ENCODE data around the gene GRM5.

The GRM5 gene

DNA sequence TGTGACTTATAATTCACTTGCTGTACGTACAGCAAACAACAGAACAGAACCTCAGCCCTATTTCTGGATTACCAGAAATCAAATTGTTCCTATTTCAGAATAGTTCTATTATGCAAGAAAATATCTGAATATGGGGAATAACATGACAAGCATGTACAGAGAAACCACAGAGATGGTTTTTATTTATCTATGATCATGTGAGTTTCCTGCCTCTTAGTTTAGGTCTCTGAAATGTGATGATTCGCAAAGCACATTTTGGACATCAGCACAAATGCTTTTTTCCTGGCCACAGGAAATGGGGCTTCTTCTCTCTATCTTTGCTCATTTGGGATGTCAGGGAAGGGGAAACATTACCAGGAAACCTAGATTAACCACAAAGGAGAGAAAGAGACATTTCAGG is 461.5 kb downstream of the GRM5 start:
- DNase-seq: no peak

DNA sequence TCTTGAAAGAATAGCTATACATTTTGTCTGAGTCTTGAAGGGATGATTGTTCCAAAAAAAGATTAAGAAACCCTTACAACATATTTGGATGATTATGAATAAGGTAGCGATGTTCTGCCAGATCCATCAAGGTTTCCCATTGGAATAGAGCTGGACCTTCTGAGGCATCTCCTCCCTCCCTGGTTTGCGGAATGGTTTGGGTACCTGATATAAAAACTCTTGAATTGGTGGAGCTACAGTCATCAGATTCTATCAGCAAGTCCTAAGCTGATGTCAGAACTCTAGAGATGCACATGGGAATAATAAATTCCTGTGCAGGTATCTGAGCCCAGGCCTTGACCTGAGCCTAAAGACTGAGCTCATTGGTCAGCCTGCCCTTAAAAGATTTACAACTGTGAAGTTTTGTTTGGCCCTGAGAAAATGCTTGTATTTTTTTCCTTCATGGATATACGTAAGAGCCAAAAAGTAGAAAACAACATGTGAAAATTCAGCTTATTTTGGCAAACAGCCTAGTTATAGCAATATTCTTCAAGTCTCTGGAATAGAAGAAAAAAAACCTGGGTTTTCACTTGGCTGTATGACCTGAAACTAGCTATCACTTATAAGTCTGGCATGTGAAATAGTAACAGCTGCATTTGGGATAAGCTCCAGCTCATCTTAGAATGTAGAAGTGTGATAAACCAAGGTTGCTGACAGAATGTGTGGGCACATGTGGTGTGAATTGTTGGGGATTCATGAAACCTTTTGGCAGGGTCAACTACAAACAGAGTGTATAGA is 462.5 kb downstream of the GRM5 start:
- no peak for DNase-seq

DNA sequence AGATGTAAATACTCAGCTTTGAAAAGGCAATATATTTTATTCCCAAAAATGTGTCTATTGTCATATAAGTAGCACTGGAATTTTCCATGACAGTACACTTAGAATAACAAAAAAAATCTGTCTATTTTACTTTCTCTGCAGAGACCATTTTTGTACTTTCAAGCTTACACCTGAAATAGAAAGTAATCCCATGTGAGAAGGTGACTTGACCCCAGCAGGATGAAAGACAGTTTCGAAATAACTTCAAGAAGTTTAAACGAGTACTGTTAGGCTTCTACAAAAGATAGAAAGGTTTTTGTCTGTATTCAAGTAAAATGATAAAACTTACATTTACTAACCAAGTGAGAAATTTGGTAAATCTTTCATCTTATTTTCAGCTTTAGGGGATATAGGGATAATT is 468.4 kb downstream of the GRM5 start:
- no peak for DNase-seq

DNA sequence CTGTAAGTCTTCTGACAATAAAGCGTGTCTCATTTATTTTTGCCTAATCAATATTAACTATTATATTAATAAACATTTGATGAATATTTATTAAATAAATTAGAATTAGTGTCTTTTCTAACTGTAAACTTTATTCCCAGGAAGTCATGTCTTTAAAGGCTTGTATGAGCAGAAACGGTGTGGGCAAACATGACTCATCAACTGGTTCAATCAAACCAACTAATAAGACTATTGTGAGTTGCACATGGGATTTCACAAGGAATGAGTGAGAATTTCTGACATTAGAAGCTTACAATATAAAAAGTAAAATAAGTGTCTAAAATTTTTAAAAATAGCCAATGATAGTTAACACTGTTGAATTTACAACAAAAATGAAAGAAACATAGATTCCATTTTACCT is 469.0 kb downstream of the GRM5 start:
- no peak for DNase-seq

DNA sequence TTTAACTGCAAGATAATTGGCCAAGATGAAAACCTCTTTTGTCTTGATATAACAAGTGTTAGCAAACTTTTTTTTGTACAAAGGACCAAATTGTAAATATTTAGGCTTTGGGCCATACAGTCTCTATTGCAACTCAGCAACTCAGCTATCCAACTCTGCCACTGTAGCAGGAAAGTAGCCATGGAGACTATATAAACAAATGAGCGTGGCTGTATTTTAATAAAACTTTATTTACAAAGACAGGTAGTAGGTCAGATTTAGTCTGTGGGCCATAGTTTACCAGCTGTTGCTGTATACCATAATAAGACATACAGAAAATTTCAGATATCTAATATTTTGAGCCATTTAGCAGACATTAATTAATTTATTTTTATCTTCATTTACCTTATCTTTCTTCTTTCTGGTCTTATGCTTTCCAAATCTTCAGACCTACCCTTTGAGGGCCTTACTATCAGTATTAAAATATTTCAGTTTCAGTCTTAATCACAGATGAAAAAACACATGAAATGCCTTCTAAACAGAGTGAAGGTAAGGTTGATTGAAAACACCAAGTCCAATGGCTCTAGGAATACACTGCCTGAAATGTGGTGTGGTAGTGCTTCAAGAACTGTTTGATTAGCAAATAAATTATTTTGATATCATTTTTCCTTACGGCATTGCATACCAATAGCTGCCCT is 471.4 kb downstream of the GRM5 start:
- no peak for DNase-seq

DNA sequence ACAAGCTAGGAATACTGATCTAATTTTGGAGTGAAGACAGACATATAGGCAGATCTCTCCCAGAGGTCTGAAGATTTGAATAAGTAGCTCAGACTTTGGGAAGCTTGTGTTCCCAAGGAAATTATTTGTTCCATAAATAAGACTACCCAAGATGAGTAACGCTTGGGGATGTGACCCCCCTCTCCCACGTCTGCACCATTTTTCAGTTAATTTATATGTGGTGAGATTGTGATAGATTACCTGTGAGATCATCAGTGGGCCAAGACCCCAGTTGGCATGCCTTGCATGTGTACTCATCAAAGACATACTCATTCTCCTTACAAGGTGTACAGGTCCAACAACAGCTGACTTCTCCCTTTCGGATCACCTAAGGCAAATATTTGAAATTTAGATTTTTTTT is 475.4 kb downstream of the GRM5 start:
- no peak for DNase-seq

DNA sequence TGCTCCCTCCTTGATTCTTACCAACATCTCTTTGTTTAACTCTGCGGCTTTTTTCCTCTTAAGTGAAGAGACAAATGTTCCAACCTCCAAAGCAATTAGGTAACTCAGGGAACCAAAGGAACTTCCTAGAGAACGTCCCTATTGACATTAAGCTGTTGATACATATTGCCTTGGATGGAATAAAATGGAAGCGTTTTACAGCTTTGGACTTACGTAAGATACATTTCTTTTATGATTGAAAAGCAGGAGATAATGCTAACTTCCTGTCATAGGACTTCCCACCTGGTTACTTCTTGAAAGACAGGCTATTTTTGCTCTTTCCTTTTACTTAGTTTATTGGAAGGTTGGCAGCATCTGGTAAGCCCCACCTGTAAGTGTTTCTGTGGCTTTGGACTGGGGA is 482.5 kb downstream of the GRM5 start:
- no peak for DNase-seq

DNA sequence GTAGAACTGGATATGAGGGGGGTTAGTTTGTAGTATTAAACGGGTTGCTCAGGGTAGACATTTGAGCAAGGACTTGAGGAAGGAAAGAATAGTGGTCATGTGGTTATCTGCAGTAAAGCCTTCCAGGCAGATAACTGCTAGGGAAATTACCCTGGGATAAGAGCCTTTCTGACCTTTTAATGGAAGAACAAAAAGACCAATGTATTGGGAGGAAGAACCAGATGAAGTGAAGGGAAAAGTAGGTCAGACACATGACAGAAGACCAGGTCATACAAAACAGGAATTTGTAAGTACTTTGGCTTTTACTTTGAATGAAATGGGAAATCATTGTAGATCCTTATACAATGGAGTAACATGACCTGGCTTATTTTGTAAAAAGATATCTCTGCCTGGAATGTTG is 486.3 kb downstream of the GRM5 start:
- DNase-seq: no peak

DNA sequence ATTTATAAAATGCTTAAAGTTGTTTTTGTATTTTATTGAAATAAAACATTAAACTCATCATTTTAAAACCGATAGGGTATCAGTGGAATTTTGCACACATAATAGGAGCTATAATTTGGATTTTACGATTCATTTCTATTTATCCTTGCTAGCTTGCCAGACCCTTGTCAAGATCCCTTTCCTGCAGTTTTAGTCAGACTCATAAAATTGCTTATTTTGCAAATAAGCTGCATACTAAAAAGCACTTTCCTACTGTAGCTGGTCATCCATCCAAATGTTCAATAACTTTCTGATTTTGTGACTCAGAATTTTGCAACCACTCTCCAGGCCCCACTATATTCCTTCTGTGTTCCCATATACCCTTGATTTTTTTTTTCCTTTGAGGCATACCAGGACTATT is 489.0 kb downstream of the GRM5 start:
- DNase-seq: no peak

DNA sequence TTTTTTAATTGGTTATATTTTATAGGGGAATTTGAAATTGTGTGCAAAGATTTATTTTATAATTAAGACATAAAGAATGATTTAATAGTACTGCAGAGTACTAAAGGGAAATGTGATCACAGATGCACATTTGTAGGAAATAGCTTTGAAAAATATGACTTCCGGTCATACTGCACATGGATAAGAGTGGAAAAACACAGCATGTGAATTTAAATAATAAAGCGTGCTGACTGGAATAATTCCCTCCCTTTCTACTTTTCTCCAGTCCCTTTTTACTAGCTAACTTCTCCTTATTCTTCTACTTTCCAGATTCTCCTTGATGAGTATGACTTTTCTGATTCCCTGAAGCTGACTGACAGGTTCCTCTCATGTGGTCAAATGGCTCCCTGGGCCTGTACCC is 489.9 kb downstream of the GRM5 start:
- no peak for DNase-seq

DNA sequence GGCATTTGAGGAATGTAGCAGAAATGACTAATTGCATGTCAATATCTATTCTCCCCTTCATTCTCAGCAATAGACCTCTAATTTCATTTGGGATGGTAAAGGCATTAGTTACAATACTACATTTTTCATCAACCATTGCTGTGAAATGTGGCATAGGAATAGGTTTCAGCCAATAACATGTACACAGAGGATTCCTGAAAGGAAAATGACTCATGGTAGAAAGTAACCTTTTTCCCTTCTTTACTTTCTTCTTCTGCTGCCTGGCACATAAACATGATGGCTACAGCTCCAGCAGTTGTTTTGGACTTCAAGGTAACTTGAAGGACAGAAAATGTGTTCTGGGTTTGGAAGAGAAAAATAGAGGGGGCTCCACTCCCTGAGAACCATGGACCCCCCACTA is 496.4 kb downstream of the GRM5 start:
- DNase-seq: no peak

DNA sequence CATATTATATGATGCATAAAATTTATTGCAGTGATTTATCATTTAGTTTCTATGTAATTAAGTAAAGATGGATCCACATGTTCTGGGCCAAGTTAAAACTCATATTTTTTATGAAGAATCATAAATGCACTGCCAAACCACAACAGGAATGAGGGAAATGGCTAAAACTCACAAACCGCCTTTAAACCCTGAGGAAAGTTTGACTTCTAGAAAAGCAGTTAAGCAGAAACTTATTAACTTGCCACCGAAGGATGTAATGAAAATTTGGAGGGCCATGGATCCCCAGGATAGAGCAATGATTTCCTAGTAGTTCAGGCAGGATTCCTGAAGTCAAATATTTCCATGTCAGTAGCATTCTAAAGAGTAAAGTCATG is 510.0 kb downstream of the GRM5 start:
- no peak for DNase-seq

DNA sequence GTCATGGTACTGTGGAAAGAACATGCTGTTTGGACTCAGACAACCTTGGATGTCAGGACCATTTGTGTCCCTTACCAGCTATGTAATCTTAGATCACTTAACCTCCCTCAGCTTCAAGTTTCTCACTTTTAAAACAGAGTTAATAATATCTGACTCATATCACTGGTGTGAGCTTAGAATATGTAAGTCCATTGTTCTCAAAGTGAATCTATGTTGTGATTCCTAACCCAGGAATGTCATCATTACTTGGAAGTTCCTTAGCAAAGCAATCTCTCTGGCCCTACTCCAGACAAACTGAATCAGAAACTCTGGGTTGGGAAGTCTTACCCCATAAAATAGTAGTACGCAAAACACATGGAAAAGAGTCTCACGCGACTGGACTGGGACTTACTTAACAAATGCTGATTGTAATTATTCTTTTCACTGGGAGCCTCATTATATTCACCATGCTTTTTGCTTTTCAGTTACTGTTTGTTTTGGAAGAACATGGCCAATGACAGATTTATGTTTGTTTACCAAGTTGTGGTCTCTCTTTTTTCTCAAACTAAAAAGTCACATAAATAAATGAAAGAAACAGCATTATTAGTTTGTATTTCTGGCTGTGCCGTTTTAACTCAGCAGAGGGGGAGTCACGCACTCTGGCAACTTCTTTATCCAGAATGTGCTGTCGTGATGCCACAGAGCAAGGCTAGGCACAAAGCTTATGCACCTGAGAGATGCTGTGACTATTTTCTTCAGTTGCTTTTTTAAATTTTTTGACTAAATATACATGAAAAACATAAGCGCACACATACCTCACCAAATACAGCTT is 510.6 kb downstream of the GRM5 start:
- DNase-seq: no peak

DNA sequence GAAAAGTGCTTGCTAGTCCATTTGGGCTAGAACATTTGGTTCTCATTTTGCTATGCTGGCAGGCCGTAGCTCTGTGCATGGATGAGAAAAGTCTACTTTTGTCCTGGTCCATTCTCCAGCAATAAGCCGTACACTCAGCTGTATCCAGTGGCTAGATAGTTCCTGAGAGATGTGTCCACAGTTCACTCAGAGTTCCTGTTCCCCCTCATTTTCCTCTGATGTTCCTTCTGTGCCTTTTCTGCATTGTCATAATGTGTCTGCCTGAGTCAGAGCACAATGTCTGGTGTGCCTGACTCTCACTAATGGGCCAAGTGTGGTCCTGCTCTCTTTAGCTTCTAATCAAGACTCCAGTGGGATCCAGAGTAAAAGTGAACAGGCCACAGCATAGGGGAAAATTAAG is 512.6 kb downstream of the GRM5 start:
- DNase-seq: no peak

DNA sequence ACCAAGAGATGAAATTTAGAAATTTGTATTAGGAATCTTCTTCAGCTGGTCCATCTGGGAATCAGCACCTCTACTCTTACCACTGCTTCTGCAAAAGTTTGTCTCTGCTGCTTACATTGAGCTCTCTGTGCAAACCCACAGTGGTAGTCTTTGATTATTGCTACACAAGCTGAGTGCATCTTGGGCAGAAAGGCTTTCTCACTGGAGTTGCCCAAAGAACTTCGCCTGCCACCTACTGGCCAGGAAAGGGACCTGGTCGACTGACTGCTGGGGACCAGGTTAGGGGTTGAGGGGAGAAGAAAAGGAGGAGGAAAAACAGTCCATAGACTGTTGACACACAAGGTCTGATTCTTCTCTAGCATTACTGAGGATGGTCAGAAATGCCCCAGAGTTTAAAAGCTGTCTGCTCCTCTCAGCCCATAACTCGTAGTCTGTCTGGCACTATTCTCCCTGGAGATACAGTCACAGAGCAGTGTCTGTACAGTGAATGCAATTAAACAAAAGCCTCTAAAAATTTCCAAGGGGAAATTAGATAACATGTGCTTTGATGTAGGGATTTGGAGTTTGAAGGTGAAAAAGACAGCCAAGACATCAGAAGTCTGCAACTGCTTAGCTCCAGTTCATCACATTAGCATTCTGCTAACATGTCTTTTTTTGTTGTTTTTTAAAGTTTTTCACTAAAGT is 513.3 kb downstream of the GRM5 start:
- peak; percentile 9 to 15 for DNase-seq

DNA sequence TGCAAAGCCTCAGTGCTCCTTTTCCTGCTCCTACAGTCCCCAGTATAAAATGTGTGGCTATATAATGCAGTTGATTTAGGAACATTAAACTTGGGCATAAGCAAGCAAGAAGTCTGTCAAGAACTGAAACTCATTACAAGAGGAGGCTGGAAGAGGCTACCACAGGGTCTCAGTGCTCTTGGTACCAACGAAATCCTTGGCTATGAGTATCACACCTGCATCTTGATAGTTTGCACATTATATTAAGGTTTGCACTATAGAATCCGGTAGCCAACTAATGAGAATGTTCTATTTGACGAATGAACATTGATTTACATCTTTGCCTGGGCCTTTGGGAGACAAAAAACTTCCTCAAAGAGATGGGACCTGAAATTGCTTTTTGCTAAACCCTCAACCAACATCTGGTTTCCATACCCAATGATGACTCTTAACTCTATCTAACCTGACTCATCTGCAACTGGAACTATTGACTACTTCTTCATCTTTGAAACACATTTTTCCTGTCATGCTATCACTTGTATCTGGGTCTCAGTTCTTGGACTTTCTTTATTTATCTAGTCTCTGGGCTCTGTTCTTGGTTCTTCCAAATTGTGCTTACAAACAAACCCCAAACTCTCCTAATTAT is 521.0 kb downstream of the GRM5 start:
- no peak for DNase-seq

DNA sequence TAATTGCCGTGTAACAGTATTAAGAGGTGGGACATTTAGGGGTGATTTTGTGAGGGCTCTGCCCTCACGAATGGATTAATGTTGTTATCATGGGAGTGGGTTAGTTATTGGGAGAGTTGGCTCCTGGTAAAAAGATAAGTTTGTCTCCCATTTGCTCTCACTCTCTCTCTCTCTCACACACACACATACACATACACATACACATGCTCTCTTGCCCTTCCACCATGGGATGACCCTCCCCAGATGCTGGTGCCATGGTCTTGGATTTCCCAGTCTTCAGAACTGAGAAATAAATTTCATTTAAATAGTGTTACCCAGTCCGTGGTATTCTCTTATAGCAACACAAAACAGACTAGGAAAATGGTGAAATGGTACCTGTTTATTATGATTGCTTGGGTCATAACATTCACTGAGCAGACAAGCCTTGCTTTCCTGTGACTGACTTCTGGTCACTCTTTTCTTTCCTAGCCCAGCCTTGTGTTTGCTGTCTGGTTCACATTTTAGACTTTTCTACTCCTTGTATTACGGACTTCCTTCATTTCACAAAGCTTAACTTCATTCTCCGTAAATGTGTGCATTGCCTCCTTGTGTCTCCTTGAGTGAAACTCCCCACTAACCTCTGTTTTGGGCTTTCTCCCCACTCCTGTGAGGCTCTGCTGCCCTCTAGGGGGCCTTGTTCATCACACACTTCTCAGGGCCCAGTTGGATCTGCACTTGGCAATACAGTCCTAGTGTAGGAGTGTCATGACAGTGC is 521.7 kb downstream of the GRM5 start:
- peak; percentile 34 to 61 for DNase-seq

DNA sequence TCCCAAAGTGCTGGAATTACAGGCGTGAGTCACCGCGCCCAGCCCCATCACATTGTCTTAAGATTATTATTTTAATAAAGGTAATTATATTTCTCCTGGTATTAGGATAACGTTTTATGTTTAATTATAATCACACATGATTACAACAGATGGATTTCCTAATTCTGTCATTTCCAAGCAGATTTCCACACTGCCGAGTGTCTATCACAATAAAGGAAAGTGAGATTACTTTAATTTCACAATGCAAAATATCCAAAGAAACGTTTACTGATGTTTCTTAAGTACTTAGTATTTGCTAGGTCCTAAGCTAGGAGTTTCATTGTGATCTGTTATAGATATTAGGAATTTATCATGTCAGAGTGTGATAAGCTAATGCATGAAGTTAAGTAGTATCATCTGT is 524.8 kb downstream of the GRM5 start:
- no peak for DNase-seq

DNA sequence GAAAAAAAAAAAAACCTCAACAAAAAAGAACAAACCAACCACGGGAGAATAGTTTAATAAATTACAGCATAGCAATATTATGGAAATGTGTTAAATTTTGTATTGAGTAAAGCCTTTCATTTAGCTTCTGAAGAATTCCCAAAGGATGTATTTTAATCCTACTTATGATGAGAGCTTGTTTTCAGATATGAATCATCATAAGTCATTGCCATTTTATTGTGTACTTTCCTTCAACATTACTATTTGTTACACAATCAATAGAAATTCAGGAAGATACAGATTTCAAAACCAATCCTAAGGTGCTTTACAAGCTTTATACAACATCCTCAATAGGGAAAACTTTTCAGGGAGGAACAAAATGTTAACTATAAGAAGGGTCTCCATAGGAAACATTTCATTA is 527.7 kb downstream of the GRM5 start:
- no peak for DNase-seq

DNA sequence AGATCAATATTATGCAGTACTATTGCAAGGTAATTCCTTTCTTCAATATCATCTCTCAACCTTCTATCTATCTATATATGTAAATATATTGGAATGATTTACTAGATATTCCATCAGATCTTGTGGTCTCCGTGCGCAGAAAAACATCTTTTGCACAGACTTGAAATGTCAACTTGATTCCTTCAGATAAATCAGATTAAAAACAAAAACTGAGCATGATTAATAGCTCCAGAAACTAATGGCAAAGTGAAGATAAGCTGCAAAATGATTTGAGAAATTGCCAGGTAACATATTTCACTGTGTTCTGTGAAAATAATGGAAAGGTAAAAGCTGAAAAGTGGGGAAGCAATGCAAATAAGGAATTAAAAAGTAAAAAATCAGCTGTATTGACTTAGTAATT is 528.2 kb downstream of the GRM5 start:
- no peak for DNase-seq

DNA sequence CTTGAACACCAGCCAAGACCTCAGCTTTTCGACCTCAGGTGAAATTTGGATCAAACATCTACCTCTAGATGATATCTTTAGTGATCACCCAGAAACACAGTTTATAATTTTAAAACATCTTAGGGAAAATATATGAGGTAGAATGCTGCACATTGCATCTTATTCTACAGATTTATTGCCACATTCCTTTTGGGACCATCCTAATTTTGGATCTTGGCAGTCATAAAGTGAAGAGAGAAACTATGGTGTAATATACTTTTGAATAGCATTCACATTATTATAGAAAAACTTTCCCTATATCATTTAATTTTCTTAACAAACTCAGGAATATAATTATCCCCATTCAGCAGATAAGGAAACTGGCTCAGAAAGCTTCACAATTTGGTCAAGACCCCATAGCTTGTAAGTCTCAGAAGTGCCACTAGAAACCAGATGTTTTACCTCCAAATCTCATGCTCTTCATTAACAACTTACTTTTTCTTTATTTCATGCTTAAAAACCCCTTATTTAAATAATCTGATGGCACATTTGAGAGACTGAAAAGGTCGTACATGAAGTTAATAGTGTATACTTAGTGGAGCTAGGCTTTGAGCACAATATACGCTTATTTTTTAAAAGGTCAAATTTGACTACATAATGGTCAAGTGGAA is 529.0 kb downstream of the GRM5 start:
- DNase-seq: no peak

Measured in NCI-H1930 (cell line).